GM18907 (cell line): Measurements from ENCODE around the gene TXNRD1.

Experiments
- ATAC-seq: cut with Tn5 transposase; IDR thresholded peaks from one replicate; pipeline ENCODE4 v1.9.1; 2021; ENCODE audit warnings: mild to moderate bottlenecking, moderate library complexity; ENCODE audit not compliant: unreplicated experiment

Gene TXNRD1

GRCh38 chr12:104299842-104300481, 84.4 kb downstream of the TXNRD1 start:
- ATAC-seq: no peak

- ATAC-seq: peak; percentile 91
These were observed 88.1 kb downstream of the TXNRD1 start, which contains the start of gene EID3 for GRCh38 chr12:104303538-104304151. EID3 (plus strand) TSS chr12:104303739; CDS start chr12:104303935, 196 bp downstream.

- ATAC-seq: no peak
These were observed 88.9 kb downstream of the TXNRD1 start for GRCh38 chr12:104304261-104305009.

GRCh38 chr12:104305349-104305748, 89.8 kb downstream of the TXNRD1 start:
- no peak for ATAC-seq

- ATAC-seq: no peak
These were observed 90.8 kb downstream of the TXNRD1 start for GRCh38 chr12:104306376-104306775.

- no peak for ATAC-seq
These were observed 91.5 kb downstream of the TXNRD1 start for GRCh38 chr12:104306943-104307654.

GRCh38 chr12:104307655-104308000, 92.0 kb downstream of the TXNRD1 start:
- ATAC-seq: no peak

- no peak for ATAC-seq
These were observed 93.9 kb downstream of the TXNRD1 start for GRCh38 chr12:104309446-104309993.

- ATAC-seq: no peak
These were observed 95.4 kb downstream of the TXNRD1 start for GRCh38 chr12:104310751-104311633.

GRCh38 chr12:104312202-104312601, 96.6 kb downstream of the TXNRD1 start:
- ATAC-seq: no peak

GRCh38 chr12:104312654-104313053, 97.1 kb downstream of the TXNRD1 start:
- no peak for ATAC-seq

GRCh38 chr12:104313568-104314241, 98.1 kb downstream of the TXNRD1 start:
- no peak for ATAC-seq

GRCh38 chr12:104314242-104314614, 98.6 kb downstream of the TXNRD1 start:
- ATAC-seq: no peak

GRCh38 chr12:104315326-104316224, 100.0 kb downstream of the TXNRD1 start:
- ATAC-seq: no peak

GRCh38 chr12:104316936-104317335, 101.4 kb downstream of the TXNRD1 start:
- no peak for ATAC-seq

- no peak for ATAC-seq
These were observed 102.1 kb downstream of the TXNRD1 start for GRCh38 chr12:104317538-104318210.

- no peak for ATAC-seq
These were observed 103.4 kb downstream of the TXNRD1 start for GRCh38 chr12:104319028-104319427.
